Measurements from ENCODE around the gene FLNC.

The FLNC gene

GRCh38 chr7:128848289-128849155 lies 18.3 kb downstream of the FLNC start:
- no peak for DNase-seq

GRCh38 chr7:128849156-128849515 lies 18.9 kb downstream of the FLNC start:
- no peak for DNase-seq

- no peak for DNase-seq
These were observed 19.7 kb downstream of the FLNC start for GRCh38 chr7:128849804-128850490.

- no peak for DNase-seq
These were observed 22.5 kb downstream of the FLNC start for GRCh38 chr7:128852537-128853254.

- no peak for DNase-seq
These were observed 23.6 kb downstream of the FLNC start for GRCh38 chr7:128853799-128854198.

- DNase-seq = no peak
These were observed 24.2 kb downstream of the FLNC start for GRCh38 chr7:128854396-128854795.

GRCh38 chr7:128855559-128855958 lies 25.4 kb downstream of the FLNC start:
- DNase-seq = no peak

DNA sequence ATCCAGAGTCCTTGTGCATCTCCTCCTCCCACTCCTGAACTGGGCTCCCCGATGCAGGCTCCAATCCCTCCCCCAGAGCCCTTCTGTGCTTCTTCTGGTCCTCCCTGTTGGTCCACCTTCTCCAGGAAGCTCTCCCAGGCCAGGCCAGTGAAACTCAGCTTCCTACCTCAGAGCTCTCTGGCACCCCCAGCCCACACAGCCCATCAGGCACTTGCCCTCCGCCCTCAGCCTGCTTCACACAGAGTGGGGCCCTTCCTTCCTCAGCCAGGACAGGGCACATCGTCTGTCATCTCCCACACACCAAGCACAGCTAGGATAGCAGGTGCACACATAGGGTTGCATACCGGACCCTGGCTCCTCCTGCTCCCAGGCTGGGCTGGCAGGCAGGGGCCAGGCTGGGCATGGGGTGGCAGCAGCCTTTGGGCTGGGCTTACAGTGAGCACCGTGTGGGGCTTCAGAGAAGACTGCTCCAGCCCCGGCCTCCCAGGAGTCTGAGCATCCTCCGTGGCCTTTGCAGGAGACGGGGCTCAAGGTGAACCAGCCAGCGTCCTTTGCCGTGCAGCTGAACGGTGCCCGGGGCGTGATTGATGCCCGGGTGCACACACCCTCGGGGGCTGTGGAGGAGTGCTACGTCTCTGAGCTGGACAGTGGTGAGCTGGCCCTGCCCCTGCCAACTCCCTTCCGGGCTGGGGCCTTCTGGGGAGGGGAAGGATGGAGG lies 26.0 kb downstream of the FLNC start:
- no peak for DNase-seq

- DNase-seq = no peak
These were observed 28.4 kb downstream of the FLNC start for GRCh38 chr7:128858380-128859231.

GRCh38 chr7:128859232-128860157 lies 29.3 kb downstream of the FLNC start:
- no peak for DNase-seq

DNA sequence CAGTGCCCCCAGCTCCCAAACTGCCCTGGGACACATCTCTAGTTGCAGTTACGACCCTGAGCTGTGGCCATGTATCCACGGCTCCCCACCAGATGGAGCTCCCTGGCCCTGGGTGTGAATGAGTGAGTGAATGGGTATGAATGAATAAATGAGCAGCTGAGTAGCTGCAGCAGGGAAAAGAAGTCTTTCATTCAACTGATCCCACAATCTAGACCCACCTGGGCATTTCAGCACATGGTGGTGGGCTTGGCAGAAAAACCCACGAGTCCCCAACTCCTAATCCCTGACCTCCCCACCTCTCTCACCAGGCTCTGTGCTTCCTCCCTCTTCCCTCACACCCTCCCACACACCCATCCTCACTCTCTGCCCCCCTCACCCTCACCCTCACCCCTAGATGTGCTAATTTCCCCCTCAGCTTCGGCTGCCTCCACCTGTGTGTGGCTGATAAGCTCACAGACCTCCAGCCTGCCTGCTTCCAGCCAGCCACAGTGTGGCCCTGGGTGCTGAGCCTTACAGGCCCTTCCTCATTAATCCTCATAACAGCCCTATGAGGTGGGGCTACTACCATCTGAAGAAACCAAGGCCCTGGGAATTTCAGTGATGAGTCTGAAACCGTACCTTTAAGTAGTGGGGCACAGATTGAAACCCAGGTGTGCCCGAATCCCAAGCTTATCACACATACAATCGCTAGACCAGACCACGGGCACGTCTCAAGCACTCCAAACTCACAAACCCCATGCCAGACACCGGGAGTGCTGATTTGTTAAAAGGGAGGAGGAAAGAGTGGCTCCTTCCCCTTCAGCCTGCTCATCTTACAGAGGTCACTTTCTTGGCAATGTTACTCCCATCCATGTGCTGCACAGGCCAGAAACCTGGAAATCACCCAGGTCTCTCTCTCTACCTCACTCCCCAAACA lies 30.2 kb downstream of the FLNC start:
- no peak for DNase-seq

- no peak for DNase-seq
These were observed 31.9 kb downstream of the FLNC start for GRCh38 chr7:128861957-128862570.

- DNase-seq = peak; percentile 94
These were observed 32.6 kb downstream of the FLNC start, which contains the start of gene ATP6V1F for GRCh38 chr7:128862571-128863432. ATP6V1F (plus strand) TSS chr7:128862856; CDS start chr7:128862905, 49 bp downstream.

- DNase-seq = no peak
These were observed 33.3 kb downstream of the FLNC start for GRCh38 chr7:128863433-128863989.

- DNase-seq = no peak
These were observed 35.1 kb downstream of the FLNC start for GRCh38 chr7:128865303-128865702.

DNA sequence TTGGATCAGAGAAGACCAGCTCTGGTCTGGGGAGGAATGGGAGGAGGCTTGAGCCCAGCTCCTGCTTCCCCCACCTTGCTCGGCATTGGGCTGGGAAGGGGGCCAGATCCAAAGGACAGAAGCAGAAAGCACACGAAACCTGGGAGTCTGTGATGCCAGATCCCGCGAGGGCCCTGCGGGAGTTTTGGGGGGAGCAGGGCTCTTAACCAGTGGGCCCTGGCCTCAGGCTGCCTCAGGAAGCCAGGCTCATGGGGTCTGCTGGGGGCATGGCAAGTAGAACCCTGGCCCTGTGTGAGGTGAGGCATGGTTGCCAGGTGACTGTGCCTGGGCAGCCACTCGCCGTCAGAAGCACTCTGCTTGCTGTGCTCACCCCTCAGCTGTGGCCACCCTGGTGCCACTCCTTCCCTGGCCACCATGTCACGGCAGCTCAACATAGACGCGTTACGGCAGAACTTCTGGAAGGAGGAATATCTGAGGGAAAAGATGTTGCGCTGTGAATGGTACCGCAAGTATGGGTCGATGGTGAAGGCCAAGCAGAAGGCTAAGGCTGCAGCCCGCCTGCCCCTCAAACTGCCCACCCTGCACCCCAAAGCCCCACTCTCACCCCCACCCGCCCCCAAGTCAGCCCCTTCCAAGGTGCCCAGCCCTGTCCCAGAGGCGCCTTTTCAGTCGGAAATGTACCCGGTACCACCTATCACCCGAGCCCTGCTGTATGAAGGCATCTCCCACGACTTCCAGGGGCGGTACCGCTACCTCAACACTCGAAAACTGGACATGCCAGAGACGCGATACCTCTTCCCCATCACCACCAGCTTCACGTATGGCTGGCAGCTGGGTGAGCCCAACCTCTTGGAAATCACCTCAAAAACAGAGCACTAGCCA lies 36.0 kb downstream of the FLNC start:
- DNase-seq = no peak

DNA sequence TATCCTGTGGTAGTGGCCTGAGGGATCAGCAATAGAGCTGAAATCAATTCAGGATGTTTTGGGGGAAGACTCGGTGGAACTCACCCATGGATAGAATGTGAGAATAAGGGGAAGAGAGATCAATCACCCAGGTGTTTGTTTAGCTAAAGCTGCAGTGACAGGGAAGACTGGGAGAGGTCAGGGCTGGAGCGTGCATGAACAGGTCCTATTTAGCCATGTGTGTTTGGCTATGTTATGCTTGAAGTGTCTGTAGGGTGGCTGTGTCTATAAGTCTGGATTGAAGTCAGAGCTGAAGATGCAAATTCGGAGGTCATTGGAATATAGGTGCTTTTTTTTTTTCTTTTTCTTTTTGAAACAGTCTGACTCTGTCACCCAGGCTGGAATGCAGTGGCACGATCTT lies 37.0 kb downstream of the FLNC start:
- DNase-seq = no peak

All from NCI-H774 (cell line).